ENCODE data around the gene CCDC171.

- TF ChIP-seq POLR2A (IDR thresholded peaks at IDR 0.05) (no peak), CTCF (IDR thresholded peaks at IDR 0.05) (no peak), POLR2AphosphoS5 (IDR thresholded peaks at IDR 0.05) (no peak)
These were observed 208.7 kb downstream of the CCDC171 start for GRCh38 chr9:15761551-15761950.
